Panc1 (cell line): ENCODE data around the gene NXT1. TPM values are rescaled to one million over a fixed set of nuclear protein-coding genes. Genes with fewer than 3 reads are reported as not detected.
A peak's percentile ranks its signal among the peaks of the same experiment; 100 is the strongest.

Experiments
- ATAC-seq: fragments of 200-7000 bp; cut with Tn5 transposase; 2 replicates; pipeline ENCODE4 v1.9.1; 2020; ENCODE audit warnings: mild to moderate bottlenecking, moderate library complexity
- BruUV-seq: library from RNA; stranded (reverse); fragments of 400-500 nt; replicated peaks from 2 replicates; lab custom pipeline; 2021; lab: Mats Ljungman, UMichigan
- CTCF ChIA-PET: fragments of 300-600 bp; sonication (Branson Sonifier 250); formaldehyde crosslinking; loops from one replicate; lab custom pipeline; 2022; ENCODE audit warnings: antibody characterized with exemption; lab: Charles Lee
- POLR2A ChIA-PET: fragments of 300-600 bp; sonication (Branson Sonifier 250); formaldehyde crosslinking; loops from one replicate; lab custom pipeline; 2022; ENCODE audit warnings: antibody characterized with exemption; lab: Charles Lee
- DNase-seq: peaks from one replicate; pipeline ENCODE4 v3.0.0-alpha.2; 2010; ENCODE audit warnings: low read depth, low spot score
- H3K27ac ChIP-seq: 2 replicates; pipeline ENCODE4 v1.5.1; 2011; ENCODE audit warnings: mild to moderate bottlenecking, low read length, inconsistent platforms
- H3K27me3 ChIP-seq: fragments of 200-500 bp; sonication (Bioruptor generic); 2 replicates; pipeline ENCODE4 v1.6.0; 2014; ENCODE audit warnings: low read length, inconsistent platforms; ENCODE audit not compliant: control insufficient read depth, insufficient read depth
- H3K36me3 ChIP-seq: fragments of 200-500 bp; sonication (Bioruptor generic); 2 replicates; pipeline ENCODE4 v1.5.1; 2014; ENCODE audit warnings: inconsistent platforms, mild to moderate bottlenecking, low read length, moderate library complexity; ENCODE audit not compliant: control insufficient read depth, insufficient read depth
- H3K4me1 ChIP-seq: 2 replicates; pipeline ENCODE4 v1.5.1; 2011; ENCODE audit warnings: inconsistent platforms, mild to moderate bottlenecking, low read length, moderate library complexity; ENCODE audit not compliant: control insufficient read depth, insufficient read depth
- H3K4me3 ChIP-seq, 2 experiments: 2 replicates each; pipeline ENCODE4 v1.5.1; 2011 to 2012; ENCODE audit warnings: low read depth in 2 of 2, low read length in 2 of 2, mild to moderate bottlenecking in 2 of 2, inconsistent platforms in 1 of 2, moderate library complexity in 1 of 2
- H3K9me3 ChIP-seq: fragments of 200-500 bp; sonication (Bioruptor generic); 2 replicates; pipeline ENCODE4 v1.5.1; 2014; ENCODE audit warnings: low read depth, mild to moderate bottlenecking, inconsistent platforms, low read length, moderate library complexity; ENCODE audit not compliant: control insufficient read depth, insufficient read depth
- CTCF ChIP-seq: fragments of 450-650 bp; IDR thresholded peaks from 2 replicates; pipeline ENCODE4 v1.5.1; 2017; ENCODE audit warnings: mild to moderate bottlenecking
- POLR2AphosphoS5 ChIP-seq: IDR thresholded peaks from 2 replicates; pipeline ENCODE4 v1.6.1; 2012; ENCODE audit warnings: mild to moderate bottlenecking, low read depth, low read length, moderate library complexity
- REST ChIP-seq, 2 experiments: IDR thresholded peaks; 2 replicates each; pipeline ENCODE4 v1.6.1; 2011 to 2012; ENCODE audit warnings: low read depth in 2 of 2, control low read depth in 1 of 2, low read length in 1 of 2, mild to moderate bottlenecking in 1 of 2, moderate library complexity in 1 of 2; ENCODE audit not compliant: insufficient read depth in 1 of 2
- SIN3A ChIP-seq: IDR thresholded peaks from 2 replicates; pipeline ENCODE4 v1.6.1; 2012; ENCODE audit warnings: low read depth, mild to moderate bottlenecking, low read length, moderate library complexity, borderline replicate concordance; ENCODE audit not compliant: insufficient read depth
- TCF7L2 ChIP-seq: IDR thresholded peaks from 2 replicates; pipeline ENCODE4 v1.6.1; 2011; ENCODE audit warnings: mild to moderate bottlenecking, low read depth, low read length, inconsistent platforms
- in situ Hi-C: cut with HindIII; loops from 2 replicates; pipeline ENCODE4 v1.10.0; 2016; ENCODE audit warnings: low sequenced_read_pairs, low pct_unique_long_range_greater_than_20kb
- intact Hi-C: fragments of 100-400 bp; cut with micrococcal nuclease; formaldehyde crosslinking; loops from one replicate; pipeline ENCODE4 v1.10.0; 2022; ENCODE audit not compliant: unreplicated experiment
- total RNA-seq: library from RNA; stranded (reverse); gene quantifications from one replicate; pipeline ENCODE4 v1.2.1, GENCODE V29; 2021; ENCODE audit not compliant: unreplicated experiment

NXT1 gene
- total RNA-seq, 1 experiment from 2014 or later: 31.3 TPM

- Histone ChIP-seq H3K4me3 (no peak overlapping the region), H3K9me3 (no peaks in the 10 kb centered on the region), H3K27ac (no peak overlapping the region), H3K4me1 (peaks cover 30% of the 10 kb centered on the region), H3K27me3 (no peaks in the 10 kb centered on the region), H3K36me3 (peaks cover 22% of the 10 kb centered on the region)
- POLR2A ChIA-PET: interaction anchor here (0.6 kb wide), 1 partner anchor 925 kb away, joined by 3 read pairs; no protein-coding TSS in a partner anchor
- no peak for DNase-seq
- TF ChIP-seq SIN3A: no peak
- TF ChIP-seq TCF7L2: no peak
- no peak for TF ChIP-seq CTCF
- no peak for TF ChIP-seq POLR2AphosphoS5
- no peak for TF ChIP-seq REST (IDR thresholded peaks at IDR 0.05; ENCODE audit: insufficient read depth in 1 of 2, low read depth in 2 of 2, low read length in 1 of 2)
- intact Hi-C loops (no loop called here), in situ Hi-C loops (no loop called here)
- CTCF ChIA-PET: no interaction called here
- BruUV-seq: no TSS peak
- ATAC-seq: no peak
Measured at GRCh38 chr20:23365390-23366165, 15.0 kb downstream of the NXT1 start.

GRCh38 chr20:23366384-23366783, 15.8 kb downstream of the NXT1 start:
- peak overlapping the region; percentile 23; the same call in 1 of the 2 replicates for H3K27ac ChIP-seq
- TF ChIP-seq TCF7L2: no peak
- no peaks in the 10 kb centered on the region for H3K27me3 ChIP-seq
- H3K4me3 ChIP-seq: peak overlapping the region in 1 of 2 experiments; percentile 4; a peak in 1 of 4 replicates
- intact Hi-C loops: no loop called here
- no TSS peak for BruUV-seq
- peaks cover 28% of the 10 kb centered on the region for H3K36me3 ChIP-seq
- in situ Hi-C loops: no loop called here
- CTCF ChIA-PET: no interaction called here
- POLR2A ChIA-PET: interaction anchor here (0.6 kb wide), 1 partner anchor 925 kb away, joined by 3 read pairs; no protein-coding TSS in a partner anchor
- H3K9me3 ChIP-seq: no peaks in the 10 kb centered on the region
- DNase-seq: no peak
- no peak for ATAC-seq
- H3K4me1 ChIP-seq: peaks cover 24% of the 10 kb centered on the region

- intact Hi-C loops: no loop called here
- in situ Hi-C loops: no loop called here
- ChIA-PET POLR2A (no interaction called here), CTCF (no interaction called here)
- H3K4me3 ChIP-seq: no peak overlapping the region
- ATAC-seq (no peak), DNase-seq (no peak)
- no TSS peak for BruUV-seq
- no peaks in the 10 kb centered on the region for H3K27me3 ChIP-seq
- H3K4me1 ChIP-seq: peaks cover 24% of the 10 kb centered on the region
- H3K27ac ChIP-seq: 0 out of 2 replicates have a peak overlapping the region, but pooled peaks have one; percentile 12
- no peaks in the 10 kb centered on the region for H3K9me3 ChIP-seq
- no peak for TF ChIP-seq CTCF
- TF ChIP-seq SIN3A: no peak
- peaks cover 35% of the 10 kb centered on the region for H3K36me3 ChIP-seq
Measured at GRCh38 chr20:23367770-23368169, 17.2 kb downstream of the NXT1 start.
